EH (cell line): ENCODE results near the gene EFNB3.

Source experiments
- DNase-seq: peaks from one replicate; pipeline ENCODE4 v3.0.0-alpha.2; 2015; ENCODE audit warnings: low read depth

Gene EFNB3, protein sequence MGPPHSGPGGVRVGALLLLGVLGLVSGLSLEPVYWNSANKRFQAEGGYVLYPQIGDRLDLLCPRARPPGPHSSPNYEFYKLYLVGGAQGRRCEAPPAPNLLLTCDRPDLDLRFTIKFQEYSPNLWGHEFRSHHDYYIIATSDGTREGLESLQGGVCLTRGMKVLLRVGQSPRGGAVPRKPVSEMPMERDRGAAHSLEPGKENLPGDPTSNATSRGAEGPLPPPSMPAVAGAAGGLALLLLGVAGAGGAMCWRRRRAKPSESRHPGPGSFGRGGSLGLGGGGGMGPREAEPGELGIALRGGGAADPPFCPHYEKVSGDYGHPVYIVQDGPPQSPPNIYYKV

DNA sequence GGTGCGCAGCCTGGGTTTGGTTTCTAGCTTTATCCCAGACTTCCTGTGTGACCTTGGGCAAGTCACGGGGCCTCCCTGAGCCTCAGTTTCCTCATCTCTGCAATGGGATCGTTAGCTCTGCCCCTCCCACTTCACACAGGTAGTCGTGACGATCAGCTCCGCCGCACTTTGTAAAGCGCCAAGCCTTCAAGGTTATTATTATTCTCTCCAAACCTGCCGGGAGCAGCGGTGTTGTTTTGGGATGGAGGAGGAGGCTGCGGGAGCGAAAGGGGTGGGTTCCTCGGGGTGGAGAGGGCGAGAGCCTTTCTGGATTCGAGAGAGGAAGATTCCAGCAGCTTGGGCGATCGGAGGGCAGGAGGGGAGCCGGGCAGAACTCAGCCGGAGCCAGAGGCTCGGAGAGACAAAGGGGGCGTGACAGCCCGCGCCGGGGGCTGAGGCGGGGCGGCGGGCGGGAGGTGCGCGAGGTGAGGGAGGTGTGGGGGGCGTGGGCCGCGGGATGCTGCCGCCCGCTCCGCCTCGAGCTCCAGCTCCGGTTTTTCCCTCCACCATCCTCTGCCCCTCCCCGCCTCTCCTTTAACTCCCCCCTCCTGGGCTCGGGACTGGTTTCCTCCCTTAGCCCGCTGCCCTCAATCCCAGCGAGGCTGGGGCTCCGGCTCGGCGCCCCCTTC, at the start of gene EFNB3:
EFNB3 (plus strand) TSS at position 602 of the 668 bp plus-strand sequence. CDS start 397 bp downstream, outside the sequence.
- DNase-seq: peak; percentile 56

DNA sequence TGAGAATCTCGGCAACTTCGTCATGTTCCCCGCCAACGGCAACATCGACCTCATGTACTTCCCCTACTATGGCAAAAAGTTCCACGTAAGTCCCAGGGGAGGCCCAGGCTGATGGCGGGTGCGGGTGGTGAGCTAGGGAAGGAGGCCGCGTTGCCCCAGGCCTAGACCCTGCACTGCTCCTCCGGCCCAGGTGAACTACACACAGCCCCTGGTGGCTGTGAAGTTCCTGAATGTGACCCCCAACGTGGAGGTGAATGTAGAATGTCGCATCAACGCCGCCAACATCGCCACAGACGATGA, 49.5 kb upstream of the EFNB3 start:
- no peak for DNase-seq

DNA sequence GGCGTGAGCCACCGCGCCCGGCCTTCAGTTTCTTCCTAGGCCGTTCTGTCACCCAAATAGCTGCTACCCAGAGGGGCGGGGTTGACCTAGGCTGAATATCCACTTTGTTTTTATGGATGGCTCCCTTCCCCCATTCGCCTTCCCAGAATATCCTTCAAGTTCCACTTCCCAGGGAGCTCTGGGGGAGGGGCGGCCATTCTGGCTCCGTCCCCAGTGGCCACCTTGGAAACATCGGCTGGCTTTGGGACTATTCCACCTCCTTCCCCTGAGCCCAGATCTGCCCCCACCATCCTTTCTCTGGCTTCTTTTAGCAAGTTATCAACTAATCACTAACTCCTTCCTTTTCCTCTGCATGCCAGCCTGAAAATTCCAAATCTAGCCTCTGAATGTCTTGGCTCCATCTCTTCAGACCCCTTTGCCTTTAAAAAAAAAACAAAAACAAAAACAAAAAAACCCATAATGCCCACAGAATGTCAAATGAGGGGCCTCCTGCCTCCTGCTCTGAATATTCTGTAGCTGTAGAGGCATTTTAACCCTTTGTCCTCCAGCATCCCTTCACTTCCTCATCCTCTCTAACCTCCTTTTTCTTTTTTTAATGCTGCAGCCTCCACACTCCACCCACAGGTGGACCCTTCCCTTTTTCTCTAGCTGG, 47.9 kb upstream of the EFNB3 start:
- DNase-seq: peak; percentile 16

DNA sequence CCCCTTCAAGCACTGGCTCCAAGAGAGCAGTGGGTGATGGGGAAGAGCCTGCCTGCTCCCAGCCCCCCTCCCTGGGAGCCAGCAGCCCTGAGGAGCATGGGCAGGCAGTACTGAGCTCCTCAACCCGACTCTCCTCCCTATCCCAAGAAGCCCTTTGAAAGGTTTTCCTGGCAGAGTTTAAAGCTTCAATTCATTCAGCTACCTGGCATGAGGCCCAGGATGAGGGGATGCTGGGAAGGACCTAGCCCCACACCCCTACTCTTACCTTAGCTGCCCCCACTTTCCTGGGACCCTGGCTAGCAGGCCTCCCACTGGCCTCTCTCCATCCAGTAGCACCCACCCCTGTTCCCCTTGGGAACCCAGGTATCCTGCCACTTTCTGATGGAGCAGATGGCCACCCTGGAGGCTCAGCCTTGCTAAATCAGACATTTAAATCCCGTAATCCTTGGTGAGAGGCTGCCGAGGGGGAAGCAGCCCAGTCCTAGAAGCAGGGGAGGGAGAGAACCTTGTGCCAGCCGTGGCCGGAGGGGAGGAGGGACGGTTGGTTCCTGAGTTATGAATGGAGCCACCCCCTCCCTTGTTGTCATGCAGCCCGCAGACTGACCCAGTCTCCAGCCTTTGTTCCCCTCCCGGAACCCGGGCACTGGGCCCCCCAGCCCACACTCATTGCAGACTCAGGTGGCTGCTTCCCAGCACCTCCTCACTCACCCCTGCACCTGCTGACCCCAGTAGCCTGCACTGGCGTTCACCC, 37.2 kb upstream of the EFNB3 start:
- DNase-seq: no peak

DNA sequence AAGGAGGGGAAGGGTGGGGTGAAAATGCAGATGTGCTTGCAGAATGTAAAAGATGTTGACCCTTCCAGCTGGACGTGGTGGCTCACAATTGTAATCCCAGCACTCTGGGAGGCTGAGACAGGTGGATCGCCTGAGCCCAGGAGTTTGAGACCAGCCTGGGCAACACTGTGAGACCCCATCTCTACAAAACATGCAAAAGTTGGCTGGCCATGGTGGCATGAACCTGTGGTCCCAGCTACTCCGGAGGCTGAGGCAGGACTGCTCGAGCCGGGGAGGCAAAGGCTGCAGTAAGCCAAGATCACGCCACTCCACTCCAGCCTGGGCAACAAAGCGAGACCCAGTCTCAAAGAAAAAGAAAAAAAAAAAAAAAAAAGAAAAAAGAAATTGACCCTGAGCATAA, 36.5 kb upstream of the EFNB3 start:
- no peak for DNase-seq

DNA sequence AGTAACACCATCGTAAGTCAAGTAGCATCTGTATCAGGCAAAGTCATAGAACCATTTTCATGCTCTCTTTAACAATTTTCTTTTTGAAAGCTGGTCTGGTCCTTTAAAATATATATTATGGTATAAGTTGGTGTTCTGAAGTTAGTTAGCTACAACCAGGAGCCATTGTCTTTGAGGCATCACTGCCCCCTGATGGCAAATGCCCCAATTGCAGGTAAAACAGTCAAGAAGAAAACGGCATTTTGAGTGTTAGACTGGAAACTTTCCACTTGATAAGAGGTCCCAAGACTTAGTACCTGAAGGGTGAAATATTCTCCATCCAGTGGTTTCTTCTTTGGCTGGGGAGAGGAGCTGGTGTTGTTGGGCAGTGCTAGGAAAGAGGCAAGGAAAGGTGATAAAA, 31.8 kb upstream of the EFNB3 start:
- no peak for DNase-seq

DNA sequence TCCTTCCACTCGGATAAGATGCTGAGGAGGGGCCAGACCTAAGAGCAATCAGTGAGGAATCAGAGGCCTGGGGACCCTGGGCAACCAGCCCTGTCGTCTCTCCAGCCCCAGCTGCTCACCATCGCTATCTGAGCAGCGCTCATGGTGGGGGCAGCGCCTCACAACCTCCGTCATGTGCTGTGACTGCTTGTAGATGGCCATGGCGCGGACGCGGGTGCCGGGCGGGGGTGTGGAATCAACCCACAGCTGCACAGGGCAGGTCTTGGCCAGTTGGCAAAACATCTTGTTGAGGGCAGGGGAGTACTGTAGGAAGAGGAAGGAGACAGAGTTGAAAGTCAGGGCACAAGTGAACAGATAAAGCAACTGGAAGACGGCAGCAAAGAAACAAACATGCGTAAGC, 30.1 kb upstream of the EFNB3 start:
- DNase-seq: no peak

DNA sequence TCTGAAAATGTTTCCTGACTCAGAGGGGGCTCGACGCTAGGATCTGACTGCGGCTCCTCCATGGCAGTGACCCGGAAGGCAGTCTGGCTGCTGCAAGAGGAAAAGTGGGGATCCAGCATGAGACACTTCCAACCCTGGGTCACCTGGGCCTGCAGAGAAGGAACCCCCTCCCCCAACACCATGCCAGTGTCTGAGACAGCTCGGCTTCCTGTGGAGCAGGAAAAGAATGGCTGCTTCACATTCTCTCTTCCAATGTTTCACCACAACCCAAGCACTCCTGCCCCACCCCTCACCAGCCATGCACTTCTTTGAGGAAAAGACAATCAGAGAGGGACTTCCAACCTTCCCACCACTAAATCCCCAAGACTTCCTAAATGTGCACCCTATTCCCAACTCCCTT, 28.5 kb upstream of the EFNB3 start:
- no peak for DNase-seq

DNA sequence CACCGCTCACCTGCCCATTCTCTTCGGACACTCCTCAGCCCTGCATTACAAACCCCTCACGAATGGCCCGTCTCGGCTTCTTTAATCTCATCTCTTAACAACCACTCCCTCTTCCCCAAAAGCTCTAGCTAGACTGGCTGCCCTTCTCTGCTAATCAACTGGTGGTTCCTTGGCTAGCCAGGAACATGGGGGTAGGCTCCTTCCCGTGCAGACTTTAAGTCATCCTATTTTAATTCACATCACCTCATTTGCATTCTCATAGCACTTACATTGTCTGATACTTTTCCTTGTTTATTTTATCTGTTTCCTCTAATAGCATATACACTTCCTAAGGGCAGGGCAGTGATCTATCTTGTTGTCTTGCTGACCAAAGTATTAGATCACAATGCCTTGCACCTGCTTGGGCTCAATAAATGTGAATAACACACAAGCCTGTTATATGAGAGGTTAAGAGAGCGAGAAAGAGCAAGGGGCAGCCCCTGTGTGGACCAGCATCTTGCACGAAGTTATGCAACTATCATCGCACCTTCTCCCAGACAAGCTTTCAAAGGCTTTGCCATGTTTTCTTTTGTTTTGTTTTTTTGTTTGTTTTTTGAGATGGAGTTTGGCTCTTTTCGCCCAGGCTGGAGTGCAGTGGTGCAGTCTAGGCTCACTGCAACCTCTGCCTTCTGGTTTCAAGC, 27.5 kb upstream of the EFNB3 start:
- no peak for DNase-seq

DNA sequence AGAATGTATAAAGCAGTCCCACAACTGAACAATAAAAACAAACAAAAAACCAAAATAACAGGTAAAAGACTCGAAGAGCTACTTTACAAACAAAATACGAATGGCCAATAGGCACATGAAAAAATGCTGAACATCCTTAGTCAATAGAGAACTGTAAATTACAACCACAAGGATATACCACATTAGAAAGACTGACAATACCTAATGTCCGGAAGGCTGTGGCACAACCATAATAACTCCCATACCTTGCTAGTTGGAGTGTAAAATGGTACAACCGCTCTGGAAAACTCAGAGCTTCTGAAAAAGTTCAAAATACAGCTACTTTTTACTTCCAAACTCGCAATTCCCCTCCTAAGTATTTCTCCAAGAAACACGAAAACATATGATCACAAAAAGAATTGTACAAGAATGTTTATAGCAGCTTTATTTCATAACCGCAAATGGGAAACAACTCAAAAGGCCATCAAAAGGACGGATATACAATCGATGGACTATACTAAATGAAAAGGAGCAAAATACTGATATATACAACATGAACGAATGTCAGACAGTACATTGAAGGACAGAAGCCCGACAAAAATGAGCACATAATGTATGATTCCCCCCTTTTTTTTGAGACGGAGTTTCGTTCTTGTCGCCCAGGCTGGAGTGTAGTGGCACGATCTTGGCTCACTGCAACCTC, 20.0 kb upstream of the EFNB3 start:
- DNase-seq: no peak

DNA sequence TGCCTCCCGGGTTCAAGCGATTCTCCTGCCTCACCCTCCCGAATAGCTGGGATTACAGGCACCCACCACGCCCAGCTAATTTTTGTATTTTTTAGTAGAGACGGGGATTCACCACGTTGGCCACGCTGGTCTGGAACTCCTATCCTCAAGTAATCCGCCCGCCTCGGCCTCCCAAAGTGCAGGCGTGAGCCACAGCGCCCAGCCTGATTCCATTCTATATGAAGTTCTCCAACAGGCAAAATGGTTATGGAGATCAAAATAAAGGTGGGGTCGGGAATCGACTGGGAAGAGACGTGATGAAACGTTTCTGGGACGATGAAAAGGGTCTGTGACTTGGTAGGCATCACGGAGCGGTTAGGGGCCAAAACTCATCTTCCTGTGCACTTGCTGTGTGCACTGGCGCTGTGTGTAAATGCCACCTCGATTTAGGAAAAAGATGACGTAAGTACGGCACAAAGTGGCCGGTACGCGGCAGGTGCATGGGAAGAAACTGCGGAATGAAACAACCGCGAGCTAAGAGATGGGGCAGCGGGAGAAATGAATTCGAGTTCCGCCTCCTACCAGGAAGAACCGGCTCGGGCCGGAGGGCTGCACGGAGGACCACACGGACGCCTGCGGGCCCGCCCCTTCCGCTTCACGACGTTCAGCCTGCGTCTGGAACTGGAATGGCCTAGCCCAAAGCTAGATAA, 19.3 kb upstream of the EFNB3 start:
- peak; percentile 93 for DNase-seq

DNA sequence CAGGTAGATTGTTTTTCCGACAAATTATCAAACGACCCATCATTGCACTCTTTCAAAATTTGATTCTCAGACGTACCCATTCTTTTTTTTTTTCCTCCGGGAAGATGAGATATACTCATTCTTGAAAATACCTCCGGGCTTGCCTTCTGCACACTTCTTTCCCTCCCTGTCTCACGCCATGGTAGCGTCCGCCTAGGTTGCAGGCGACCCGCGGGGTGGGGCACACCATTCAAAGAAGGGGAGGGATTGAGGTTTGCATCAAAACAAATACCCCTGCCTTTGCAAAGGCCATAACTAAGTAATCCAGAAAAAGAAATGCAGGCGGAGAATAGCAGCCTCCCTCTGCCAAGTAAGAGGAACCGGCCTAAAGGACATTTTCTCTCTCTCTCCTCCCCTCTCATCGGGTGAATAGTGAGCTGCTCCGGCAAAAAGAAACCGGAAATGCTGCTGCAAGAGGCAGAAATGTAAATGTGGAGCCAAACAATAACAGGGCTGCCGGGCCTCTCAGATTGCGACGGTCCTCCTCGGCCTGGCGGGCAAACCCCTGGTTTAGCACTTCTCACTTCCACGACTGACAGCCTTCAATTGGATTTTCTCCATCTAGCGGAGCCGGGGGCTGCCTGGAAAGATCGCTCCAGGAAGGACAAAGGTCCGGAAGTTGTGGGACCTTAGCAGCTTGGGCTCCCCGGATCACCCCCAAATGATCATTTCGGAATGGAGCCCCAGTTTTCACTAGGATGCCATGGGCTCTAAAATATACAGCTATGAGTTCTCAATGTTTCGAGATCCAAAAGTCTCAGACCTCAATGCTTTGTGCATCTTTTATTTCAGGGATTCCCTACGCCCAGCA, 18.6 kb upstream of the EFNB3 start:
- peak; percentile 83 for DNase-seq

DNA sequence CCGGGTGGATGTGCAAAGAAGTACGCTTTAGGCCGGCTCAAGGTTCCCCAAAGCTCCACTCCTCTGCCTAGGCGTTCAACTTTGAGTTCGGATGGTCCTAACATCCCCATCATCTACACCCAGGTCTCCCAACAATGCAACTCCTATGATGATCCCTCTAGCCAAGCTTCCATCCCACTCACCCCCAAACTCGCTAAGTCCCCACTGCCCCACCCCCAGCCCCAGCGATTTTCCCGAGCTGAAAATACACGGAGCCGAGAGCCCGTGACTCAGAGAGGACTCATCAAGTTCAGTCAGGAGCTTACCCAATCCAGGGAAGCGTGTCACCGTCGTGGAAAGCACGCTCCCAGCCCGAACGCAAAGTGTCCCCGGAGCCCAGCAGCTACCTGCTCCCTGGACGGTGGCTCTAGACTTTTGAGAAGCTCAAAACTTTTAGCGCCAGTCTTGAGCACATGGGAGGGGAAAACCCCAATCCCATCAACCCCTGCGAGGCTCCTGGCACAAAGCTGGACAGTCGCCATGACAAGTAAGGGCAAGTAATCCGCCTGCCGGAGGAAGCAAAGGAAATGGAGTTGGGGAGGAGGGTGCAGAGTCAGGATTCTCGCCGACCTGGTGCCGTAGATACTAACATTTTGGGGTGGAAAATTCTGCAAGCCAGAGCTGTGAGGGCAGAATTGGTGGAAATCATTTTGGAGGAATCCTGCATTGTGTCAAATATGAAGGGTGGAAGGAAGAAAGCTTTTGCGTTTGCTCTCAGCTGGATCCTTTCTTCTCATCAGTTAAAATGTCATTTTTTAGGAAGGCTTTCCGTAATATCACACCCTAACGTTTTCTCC, 17.7 kb upstream of the EFNB3 start, which contains the start of gene TP53:
TP53 (minus strand) TSS at position 419 of the 836 bp plus-strand sequence. CDS start 10,896 bp downstream, outside the sequence.
- peak; percentile 94 for DNase-seq

DNA sequence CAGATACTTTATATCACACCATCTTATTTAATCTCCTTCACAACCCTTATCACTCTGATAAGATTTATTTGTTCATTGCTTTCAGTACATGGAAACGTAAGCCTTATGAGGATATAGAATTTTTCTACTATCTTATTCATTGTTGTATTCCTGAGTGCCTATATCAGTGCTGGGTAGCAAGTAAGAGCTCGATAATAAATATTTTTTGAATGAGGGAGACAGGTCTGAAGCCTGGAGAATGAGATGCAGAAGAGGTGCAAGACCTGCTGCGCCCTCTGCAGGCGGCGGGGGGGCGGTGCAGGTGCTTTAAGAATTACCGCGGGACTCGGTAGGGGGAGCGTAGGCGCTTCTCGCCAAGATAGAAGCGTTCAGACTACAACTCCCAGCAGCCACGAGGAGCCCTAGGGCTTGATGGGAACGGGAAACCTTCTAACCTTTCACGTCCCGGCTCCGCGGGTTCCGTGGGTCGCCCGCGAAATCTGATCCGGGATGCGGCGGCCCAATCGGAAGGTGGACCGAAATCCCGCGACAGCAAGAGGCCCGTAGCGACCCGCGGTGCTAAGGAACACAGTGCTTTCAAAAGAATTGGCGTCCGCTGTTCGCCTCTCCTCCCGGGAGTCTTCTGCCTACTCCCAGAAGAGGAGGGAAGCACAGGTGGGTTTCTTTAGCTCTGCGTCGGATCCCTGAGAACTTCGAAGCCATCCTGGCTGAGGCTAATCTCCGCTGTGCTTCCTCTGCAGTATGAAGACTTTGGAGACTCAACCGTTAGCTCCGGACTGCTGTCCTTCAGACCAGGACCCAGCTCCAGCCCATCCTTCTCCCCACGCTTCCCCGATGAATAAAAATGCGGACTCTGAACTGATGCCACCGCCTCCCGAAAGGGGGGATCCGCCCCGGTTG, 16.8 kb upstream of the EFNB3 start, which contains the start of gene WRAP53:
WRAP53 (plus strand) TSS at position 570 of the 900 bp plus-strand sequence; CDS start at position 742, 172 bp downstream.
- peak; percentile 99 for DNase-seq

DNA sequence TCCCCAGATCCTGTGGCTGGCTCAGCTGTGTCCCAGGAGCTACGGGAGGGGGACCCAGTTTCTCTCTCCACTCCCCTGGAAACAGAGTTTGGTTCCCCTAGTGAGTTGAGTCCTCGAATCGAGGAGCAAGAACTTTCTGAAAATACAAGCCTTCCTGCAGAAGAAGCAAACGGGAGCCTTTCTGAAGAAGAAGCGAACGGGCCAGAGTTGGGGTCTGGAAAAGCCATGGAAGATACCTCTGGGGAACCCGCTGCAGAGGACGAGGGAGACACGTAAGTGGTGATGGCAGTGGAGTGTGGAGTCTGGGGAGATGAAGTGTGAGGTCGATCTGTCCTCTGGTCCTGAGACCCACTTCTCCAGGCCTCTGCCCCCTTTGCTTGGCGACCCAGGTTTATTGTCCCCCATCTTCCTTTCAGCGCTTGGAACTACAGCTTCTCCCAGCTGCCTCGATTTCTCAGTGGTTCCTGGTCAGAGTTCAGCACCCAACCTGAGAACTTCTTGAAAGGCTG, 16.1 kb upstream of the EFNB3 start:
- no peak for DNase-seq

DNA sequence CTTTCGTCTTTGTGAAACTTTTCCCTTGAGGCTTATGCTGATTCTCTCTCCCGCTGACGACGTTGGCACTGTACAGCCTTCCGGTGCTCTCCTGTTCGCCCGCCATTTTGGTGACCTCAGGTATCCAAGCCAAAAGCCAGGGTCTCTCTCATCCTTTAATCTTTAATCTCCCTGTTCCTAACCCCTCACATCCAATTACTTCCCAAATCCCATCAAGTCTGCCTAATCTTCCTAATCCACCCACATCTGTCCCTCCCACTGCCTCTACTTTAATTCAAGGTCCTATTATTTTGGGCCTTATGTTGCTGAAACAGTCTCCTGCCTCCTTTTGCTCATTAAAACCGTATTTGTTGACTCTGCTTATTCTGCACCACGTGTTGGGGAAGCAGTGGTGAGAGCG, 9.4 kb upstream of the EFNB3 start:
- DNase-seq: no peak

DNA sequence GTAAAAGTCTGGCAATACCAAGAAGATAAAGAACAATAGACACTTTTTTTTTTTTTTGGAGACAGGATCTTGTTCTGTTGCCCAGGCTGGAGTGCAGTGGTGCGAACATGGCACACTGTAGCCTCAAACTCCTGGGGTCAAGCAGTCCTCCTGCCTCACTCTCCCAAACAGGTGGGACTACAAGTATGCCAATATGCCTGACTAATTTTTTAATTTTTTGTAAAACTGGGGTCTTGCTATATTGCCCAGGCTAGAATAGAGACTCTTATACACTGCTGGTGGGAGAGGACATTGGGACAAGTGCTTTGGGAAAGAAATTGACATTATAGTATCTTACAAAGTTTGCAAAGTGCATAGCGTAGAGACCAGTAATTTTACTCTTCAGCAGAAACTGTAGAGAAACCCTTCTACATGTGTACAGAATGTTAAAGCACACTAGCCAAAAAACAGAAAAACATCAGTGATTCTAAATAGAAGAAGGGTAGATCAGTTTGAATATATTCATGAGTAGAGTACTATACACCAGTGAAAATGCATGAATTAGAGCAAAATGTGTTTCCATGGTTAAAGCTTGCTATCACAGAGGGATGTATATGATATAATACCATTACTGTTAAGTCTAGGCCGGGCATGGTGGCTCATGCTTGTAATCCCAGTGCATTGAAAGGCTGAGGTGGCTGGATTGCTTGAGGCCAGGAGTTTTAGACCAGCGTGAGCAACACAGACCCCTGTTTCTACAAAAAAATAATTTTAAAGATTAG, 7.0 kb upstream of the EFNB3 start:
- DNase-seq: no peak
